ENCODE measurements around the gene RUBCN. TPM values are rescaled to one million over a fixed set of nuclear protein-coding genes. Genes with fewer than 3 reads are reported as not detected.
"Not testable (repeated sequence)": the region's sequence is repeated elsewhere in the genome, so short reads cannot be mapped to it uniquely, and the experiment has no call there.

RUBCN gene
- total RNA-seq, 1 experiment from 2014 or later = 6.8 TPM

GRCh38 chr3:197626404-197627157, 110.1 kb downstream of the RUBCN start:
- DNase-seq (ENCODE audit: extremely low read depth, low read depth) = not testable (repeated sequence)

DNA sequence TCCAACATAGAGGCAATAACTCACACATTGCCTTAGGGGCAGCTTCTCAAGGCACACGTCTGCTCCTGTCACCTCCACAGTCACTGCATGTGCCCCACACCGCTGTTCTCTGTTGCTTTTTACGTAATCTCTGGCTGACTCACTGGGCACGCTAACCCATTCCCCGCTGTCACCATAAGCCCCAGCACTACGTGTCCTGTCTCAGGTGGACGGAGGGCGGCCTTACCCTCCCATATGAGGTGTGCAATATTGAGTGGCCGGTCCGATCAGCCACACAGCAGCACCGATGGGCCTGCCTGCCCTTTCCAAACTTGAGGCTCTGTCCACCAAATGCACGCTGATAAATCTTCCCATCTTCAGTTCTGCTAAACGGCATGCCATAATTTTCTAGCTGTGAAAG, 115.2 kb downstream of the RUBCN start:
- DNase-seq (ENCODE audit: extremely low read depth, low read depth) = not testable (repeated sequence)

Other genes with a start within 250 kb of the RUBCN start
- 0.55 and 0.74 TPM in 2 replicates for gene BDH1, start 180.9 kb downstream of the RUBCN start, total RNA-seq (2014; rRNA removed; shearing (Covaris generic))
- gene FYTTD1, start 13.0 kb upstream of the RUBCN start, total RNA-seq (2014; rRNA removed; shearing (Covaris generic)) = 30.1 and 36.7 TPM in 2 replicates
- 38.6 and 45.9 TPM in 2 replicates for gene LRCH3, start 54.4 kb upstream of the RUBCN start, total RNA-seq (2014; rRNA removed; shearing (Covaris generic))
- 1,951 and 2,039 TPM in 2 replicates for gene RPL35A, start 213.3 kb upstream of the RUBCN start, total RNA-seq (2014; rRNA removed; shearing (Covaris generic))
- 2.4 and 3.2 TPM in 2 replicates for gene LMLN, start 223.3 kb upstream of the RUBCN start, total RNA-seq (2014; rRNA removed; shearing (Covaris generic))

Measured in NCI-H460 (cell line).